Activated T-helper 2 cell treated with anti-CD3 and anti-CD28 coated beads, Interferon-gamma antibody, Interleukin-2, Interleukin-4, amounts not matched to agents 10 μg/mL and 5 μg/mL and 100 μg/mL, durations not matched to agents 14 hours and 24 hours and 36 hours (primary cell): ENCODE results near the gene ZSCAN22. TPM values are rescaled to one million over a fixed set of nuclear protein-coding genes. Genes with fewer than 3 reads are reported as not detected.
A peak's percentile ranks its signal among the peaks of the same experiment; 100 is the strongest.

ENCODE experiments used
- DNase-seq: peaks from one replicate; pipeline ENCODE4 v3.0.0; 2021; ENCODE audit warnings: low spot score
- H3K27ac Mint-ChIP-seq: one replicate; pipeline ENCODE4 v1.8.0; 2021; ENCODE audit warnings: mixed read lengths
- H3K27me3 Mint-ChIP-seq: one replicate; pipeline ENCODE4 v1.8.0; 2021; ENCODE audit warnings: low read depth, mixed read lengths
- H3K36me3 Mint-ChIP-seq: one replicate; pipeline ENCODE4 v1.8.0; 2021; ENCODE audit warnings: low read depth, mixed read lengths
- H3K4me1 Mint-ChIP-seq: one replicate; pipeline ENCODE4 v1.8.0; 2021; ENCODE audit warnings: low read depth, mixed read lengths
- H3K4me3 Mint-ChIP-seq: one replicate; pipeline ENCODE4 v1.8.0; 2021; ENCODE audit warnings: low read depth, mild to moderate bottlenecking, moderate library complexity, mixed read lengths
- H3K9me3 Mint-ChIP-seq: one replicate; pipeline ENCODE4 v1.8.0; 2021; ENCODE audit warnings: mixed read lengths
- intact Hi-C: fragments of 100-400 bp; cut with micrococcal nuclease; formaldehyde crosslinking; loops from one replicate; pipeline ENCODE4 v1.15.1; 2023
- total RNA-seq: library from RNA; stranded (reverse); gene quantifications from 2 replicates; pipeline ENCODE4 v1.2.3, GENCODE V29; 2022

ZSCAN22 gene
- total RNA-seq, 1 donor from 2014 or later, result 4.9 TPM

DNA sequence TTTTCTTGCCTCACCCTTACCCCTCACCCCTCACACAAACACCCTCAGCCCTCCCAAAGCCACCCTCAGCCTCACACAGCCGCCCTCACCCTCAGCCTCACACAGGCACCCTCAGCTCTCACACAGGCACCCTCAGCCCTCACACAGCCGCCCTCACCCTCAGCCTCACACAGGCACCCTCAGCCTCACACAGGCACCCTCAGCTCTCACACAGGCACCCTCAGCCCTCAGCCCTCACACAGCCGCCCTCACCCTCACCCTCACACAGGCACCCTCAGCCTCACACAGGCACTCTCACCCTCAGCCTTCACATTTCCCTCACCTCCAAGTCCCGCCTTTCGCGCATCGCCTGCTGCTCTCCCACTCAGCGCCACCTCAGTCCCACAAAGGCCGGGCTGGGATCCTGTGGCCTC, 287 bp upstream of the ZSCAN22 start:
- DNase-seq, result no peak
- no peaks in the 10 kb centered on the region for H3K9me3 Mint-ChIP-seq
- intact Hi-C loops, result loop anchor here (1.0 to 5.0 kb wide), 4 partner anchors 21 to 144 kb away; partner anchors contain the start of genes ERVK3-1 and ZNF837
- no peaks in the 10 kb centered on the region for H3K36me3 Mint-ChIP-seq
- peaks cover 2% of the 10 kb centered on the region for H3K4me1 Mint-ChIP-seq
- H3K27me3 Mint-ChIP-seq, result no peaks in the 10 kb centered on the region
- H3K4me3 Mint-ChIP-seq, result no peak overlapping the region
- no peak overlapping the region for H3K27ac Mint-ChIP-seq

GRCh38 chr19:58328999-58329398, 2.2 kb downstream of the ZSCAN22 start:
- Mint-ChIP-seq H3K27me3 (no peaks in the 10 kb centered on the region), H3K36me3 (peaks cover 3% of the 10 kb centered on the region), H3K4me1 (peaks cover 2% of the 10 kb centered on the region), H3K27ac (no peak overlapping the region), H3K9me3 (no peaks in the 10 kb centered on the region), H3K4me3 (no peak overlapping the region)
- intact Hi-C loops, result loop anchor here (5.0 kb wide), 1 partner anchor 73 kb away; no protein-coding TSS in a partner anchor
- DNase-seq, result no peak

DNA sequence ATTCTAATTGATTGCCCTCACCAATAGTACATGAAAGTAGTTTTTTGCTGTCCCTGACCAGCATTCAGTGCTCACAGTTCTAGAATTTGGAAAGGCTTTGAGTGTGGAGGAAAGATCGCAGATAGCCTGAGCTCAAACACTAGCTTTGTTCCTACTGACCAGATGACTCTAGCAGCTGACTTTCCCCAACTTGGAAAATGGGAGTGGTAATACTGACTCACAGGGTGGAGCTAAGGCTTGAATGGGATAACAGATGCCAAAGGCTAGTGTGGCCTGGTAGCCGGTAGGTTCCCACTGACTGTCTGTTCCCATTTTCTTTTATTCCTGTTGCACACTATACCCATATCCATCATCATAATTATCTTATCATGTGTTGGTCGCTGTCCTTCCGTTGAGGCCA, 3.7 kb downstream of the ZSCAN22 start:
- no peak overlapping the region for H3K4me3 Mint-ChIP-seq
- H3K9me3 Mint-ChIP-seq, result no peaks in the 10 kb centered on the region
- H3K27ac Mint-ChIP-seq, result no peak overlapping the region
- no peak for DNase-seq
- intact Hi-C loops, result no loop called here
- H3K36me3 Mint-ChIP-seq, result peaks cover 13% of the 10 kb centered on the region
- H3K4me1 Mint-ChIP-seq, result peaks cover 2% of the 10 kb centered on the region
- no peaks in the 10 kb centered on the region for H3K27me3 Mint-ChIP-seq

- Mint-ChIP-seq H3K4me1 (peaks cover 2% of the 10 kb centered on the region), H3K9me3 (no peaks in the 10 kb centered on the region), H3K27ac (no peak overlapping the region), H3K4me3 (no peak overlapping the region), H3K36me3 (peaks cover 30% of the 10 kb centered on the region), H3K27me3 (no peaks in the 10 kb centered on the region)
- no peak for DNase-seq
- intact Hi-C loops, result no loop called here
These were observed 5.9 kb downstream of the ZSCAN22 start for GRCh38 chr19:58332697-58333096.

- Mint-ChIP-seq H3K4me1 (peaks cover 2% of the 10 kb centered on the region), H3K27ac (no peak overlapping the region), H3K4me3 (no peak overlapping the region), H3K36me3 (peaks cover 49% of the 10 kb centered on the region), H3K27me3 (no peaks in the 10 kb centered on the region), H3K9me3 (peaks cover 7% of the 10 kb centered on the region)
- no peak for DNase-seq
- intact Hi-C loops, result no loop called here
These were observed 8.0 kb downstream of the ZSCAN22 start for GRCh38 chr19:58334691-58335249.

GRCh38 chr19:58335630-58336029, 8.8 kb downstream of the ZSCAN22 start:
- Mint-ChIP-seq H3K27me3 (no peaks in the 10 kb centered on the region), H3K9me3 (peaks cover 11% of the 10 kb centered on the region), H3K4me3 (no peak overlapping the region), H3K4me1 (no peaks in the 10 kb centered on the region), H3K27ac (no peak overlapping the region), H3K36me3 (peaks cover 56% of the 10 kb centered on the region)
- DNase-seq, result no peak
- intact Hi-C loops, result no loop called here

GRCh38 chr19:58336216-58336615, 9.4 kb downstream of the ZSCAN22 start:
- Mint-ChIP-seq H3K27me3 (no peaks in the 10 kb centered on the region), H3K36me3 (peaks cover 62% of the 10 kb centered on the region), H3K4me1 (no peaks in the 10 kb centered on the region), H3K4me3 (no peak overlapping the region), H3K9me3 (peaks cover 11% of the 10 kb centered on the region), H3K27ac (no peak overlapping the region)
- intact Hi-C loops, result no loop called here
- DNase-seq, result no peak

GRCh38 chr19:58336820-58337219, 10.0 kb downstream of the ZSCAN22 start:
- no peaks in the 10 kb centered on the region for H3K4me1 Mint-ChIP-seq
- no peak for DNase-seq
- no peaks in the 10 kb centered on the region for H3K27me3 Mint-ChIP-seq
- peaks cover 64% of the 10 kb centered on the region for H3K36me3 Mint-ChIP-seq
- intact Hi-C loops, result no loop called here
- H3K4me3 Mint-ChIP-seq, result no peak overlapping the region
- peaks cover 11% of the 10 kb centered on the region for H3K9me3 Mint-ChIP-seq
- no peak overlapping the region for H3K27ac Mint-ChIP-seq

DNA sequence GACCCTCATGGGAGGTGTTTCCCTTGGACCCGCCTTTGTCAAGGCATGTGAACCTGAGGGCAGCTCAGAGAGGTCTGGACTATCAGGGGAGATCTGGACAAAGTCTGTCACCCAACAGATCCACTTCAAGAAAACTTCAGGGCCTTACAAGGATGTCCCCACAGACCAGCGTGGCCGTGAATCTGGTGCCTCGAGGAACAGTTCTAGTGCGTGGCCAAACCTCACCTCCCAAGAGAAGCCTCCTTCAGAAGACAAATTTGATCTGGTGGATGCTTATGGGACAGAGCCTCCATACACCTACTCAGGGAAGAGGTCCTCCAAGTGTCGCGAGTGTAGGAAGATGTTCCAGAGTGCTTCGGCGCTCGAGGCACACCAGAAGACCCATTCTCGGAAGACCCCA, 11.5 kb downstream of the ZSCAN22 start:
- Mint-ChIP-seq H3K4me3 (no peak overlapping the region), H3K27me3 (no peaks in the 10 kb centered on the region), H3K9me3 (peaks cover 11% of the 10 kb centered on the region), H3K27ac (no peak overlapping the region), H3K4me1 (no peaks in the 10 kb centered on the region), H3K36me3 (peaks cover 70% of the 10 kb centered on the region)
- intact Hi-C loops, result no loop called here
- no peak for DNase-seq

DNA sequence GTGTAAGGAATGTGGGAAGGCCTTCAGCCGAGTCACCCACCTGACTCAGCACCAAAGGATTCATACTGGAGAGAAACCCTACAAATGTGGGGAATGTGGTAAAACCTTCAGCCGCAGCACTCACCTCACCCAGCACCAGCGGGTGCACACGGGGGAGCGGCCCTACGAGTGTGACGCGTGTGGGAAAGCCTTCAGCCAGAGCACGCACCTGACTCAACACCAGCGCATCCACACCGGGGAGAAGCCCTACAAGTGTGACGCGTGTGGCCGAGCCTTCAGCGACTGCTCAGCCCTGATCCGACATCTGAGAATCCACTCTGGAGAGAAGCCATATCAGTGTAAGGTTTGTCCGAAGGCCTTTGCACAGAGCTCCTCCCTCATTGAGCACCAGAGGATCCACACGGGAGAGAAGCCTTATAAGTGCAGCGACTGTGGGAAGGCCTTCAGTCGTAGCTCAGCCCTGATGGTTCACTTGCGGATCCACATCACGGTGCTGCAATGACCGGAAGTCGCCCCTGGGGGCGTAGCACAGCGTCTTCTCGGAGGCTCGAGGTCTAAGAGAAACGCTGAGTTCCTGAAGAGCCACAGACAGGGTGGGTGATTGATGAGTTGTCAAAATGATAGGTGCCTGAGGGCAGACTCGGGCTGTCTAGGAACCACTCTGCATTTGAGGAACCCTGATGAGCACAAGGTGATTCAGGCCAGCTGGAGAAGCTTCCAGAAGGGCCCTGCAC, 12.2 kb downstream of the ZSCAN22 start:
- Mint-ChIP-seq H3K36me3 (peaks cover 68% of the 10 kb centered on the region), H3K4me1 (no peaks in the 10 kb centered on the region), H3K27me3 (no peaks in the 10 kb centered on the region), H3K4me3 (no peak overlapping the region), H3K27ac (no peak overlapping the region), H3K9me3 (peaks cover 11% of the 10 kb centered on the region)
- DNase-seq, result no peak
- intact Hi-C loops, result no loop called here

GRCh38 chr19:58345558-58345957, 18.8 kb downstream of the ZSCAN22 start:
- intact Hi-C loops, result loop anchor here (5.0 kb wide), 1 partner anchor 38 kb away; the partner anchor contains the start of gene ERVK3-1

GRCh38 chr19:58346961-58347929, 20.5 kb downstream of the ZSCAN22 start:
- no peaks in the 10 kb centered on the region for H3K27me3 Mint-ChIP-seq
- intact Hi-C loops, result loop anchor here (1.0 to 5.0 kb wide), 2 partner anchors 20 to 40 kb away; partner anchors contain the start of gene ERVK3-1
- H3K27ac Mint-ChIP-seq, result peak overlapping the region; percentile 71

More at GRCh38 chr19:58345558-58345957, 18.8 kb downstream of the ZSCAN22 start:
- H3K4me1 Mint-ChIP-seq, result peaks cover 15% of the 10 kb centered on the region
- no peaks in the 10 kb centered on the region for H3K9me3 Mint-ChIP-seq
- H3K27me3 Mint-ChIP-seq, result no peaks in the 10 kb centered on the region
- H3K36me3 Mint-ChIP-seq, result peaks cover 29% of the 10 kb centered on the region
- H3K27ac Mint-ChIP-seq, result no peak overlapping the region
- DNase-seq, result no peak
- H3K4me3 Mint-ChIP-seq, result peak overlapping the region; percentile 79

More at GRCh38 chr19:58346961-58347929, 20.5 kb downstream of the ZSCAN22 start:
- H3K4me1 Mint-ChIP-seq, result peaks cover 15% of the 10 kb centered on the region
- no peaks in the 10 kb centered on the region for H3K9me3 Mint-ChIP-seq
- H3K36me3 Mint-ChIP-seq, result peaks cover 25% of the 10 kb centered on the region
- peak; percentile 60 for DNase-seq
- H3K4me3 Mint-ChIP-seq, result peak overlapping the region; percentile 95
